Gastrocnemius medialis (tissue), 4 donors: Measurements from ENCODE around the gene DDX11.
"Not testable (repeated sequence)": the region's sequence is repeated elsewhere in the genome, so short reads cannot be mapped to it uniquely, and the experiment has no call there.

Experiments
- CTCF ChIP-seq, 5 experiments: fragments of 450-650 bp in 3 of 5; fragments of 200-600 bp in 2 of 5; sonication (generic) in 2 of 5; IDR thresholded peaks in 4 of 5; conservative IDR thresholded peaks in 1 of 5; 1 replicate in 4 of 5; 2 replicates in 1 of 5; pipeline ENCODE4 v1.5.1; 2016 to 2019; ENCODE audit warnings: antibody characterized with exemption in 5 of 5, mild to moderate bottlenecking in 3 of 5, moderate library complexity in 3 of 5
- POLR2A ChIP-seq, 2 donors: fragments of 450-650 bp; IDR thresholded peaks; one replicate each; pipeline ENCODE4 v1.6.1; 2017; ENCODE audit warnings: antibody characterized with exemption in 2 of 2, mild to moderate bottlenecking in 2 of 2, moderate library complexity in 2 of 2

GRCh38 chr12:31076150-31076549 lies 2.5 kb downstream of the DDX11 start:
- not testable (repeated sequence) for TF ChIP-seq CTCF (IDR thresholded peaks at IDR 0.05 in 4 of 5, conservative IDR thresholded peaks at IDR 0.05 in 1 of 5); POLR2A (IDR thresholded peaks at IDR 0.05)
